Activated T-cell treated with anti-CD3 and anti-CD28 coated beads, Interleukin-2, amount 50 U/mL, for 72 hours (primary cell): ENCODE measurements around the gene MT1X. TPM values are rescaled to one million over a fixed set of nuclear protein-coding genes. Genes with fewer than 3 reads are reported as not detected.

Experiments
- ATAC-seq, 2 donors: fragments of 150-1000 bp; cut with Tn5 transposase; replicated peaks in 1 of 2; 2 replicates each; pipeline ENCODE4 v1.10.0; 2021; ENCODE audit warnings: moderate library complexity in 2 of 2, mild to moderate bottlenecking in 1 of 2
- DNase-seq, 2 donors: peaks; one replicate each; pipeline ENCODE4 v3.0.0; 2021 to 2022; ENCODE audit warnings: mixed read lengths in 1 of 2
- H3K27ac Mint-ChIP-seq: one replicate; pipeline ENCODE4 v1.8.0; 2022; ENCODE audit warnings: mild to moderate bottlenecking, moderate library complexity, mixed read lengths
- H3K27me3 Mint-ChIP-seq: one replicate; pipeline ENCODE4 v1.8.0; 2022; ENCODE audit warnings: low read depth, mixed read lengths
- H3K36me3 Mint-ChIP-seq, 2 donors: one replicate each; pipeline ENCODE4 v1.8.0; 2022; ENCODE audit warnings: mixed read lengths in 2 of 2, mild to moderate bottlenecking in 1 of 2; ENCODE audit not compliant: insufficient read depth in 2 of 2
- H3K4me1 Mint-ChIP-seq: one replicate; pipeline ENCODE4 v1.8.0; 2022; ENCODE audit warnings: low read depth, mixed read lengths
- H3K4me3 Mint-ChIP-seq, 2 donors: one replicate each; pipeline ENCODE4 v1.8.0; 2022; ENCODE audit warnings: mild to moderate bottlenecking in 2 of 2, mixed read lengths in 2 of 2, moderate library complexity in 2 of 2
- H3K9me3 Mint-ChIP-seq, 2 donors: one replicate each; pipeline ENCODE4 v1.8.0; 2022; ENCODE audit warnings: mixed read lengths in 2 of 2
- total RNA-seq, 2 donors: library from RNA; stranded (reverse); gene quantifications; one replicate each; pipeline ENCODE4 v1.2.3, GENCODE V29; 2022

MT1X gene
- total RNA-seq, 2 donors from 2014 or later = 39.4 to 39.8 TPM

DNA sequence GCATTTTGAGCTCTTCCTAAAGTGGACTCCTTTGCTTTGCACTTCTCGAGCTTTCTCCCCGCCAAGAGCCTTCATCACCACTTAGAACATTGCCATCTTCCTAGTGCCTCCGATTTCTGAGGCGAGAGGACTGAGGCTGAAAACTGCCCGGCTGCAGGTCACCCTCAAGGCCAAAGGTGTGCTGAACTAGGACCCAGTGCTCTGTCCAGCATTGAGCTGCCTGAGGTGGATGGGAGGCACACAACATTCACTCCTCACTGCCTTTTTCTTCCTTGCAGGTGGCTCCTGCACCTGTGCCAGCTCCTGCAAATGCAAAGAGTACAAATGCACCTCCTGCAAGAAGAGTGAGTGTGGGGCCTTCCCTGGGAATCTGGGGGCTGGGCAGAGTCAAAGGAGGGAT, 38.4 kb upstream of the MT1X start:
- no peaks in the 10 kb centered on the region for H3K9me3 Mint-ChIP-seq
- ATAC-seq = no peak
- no peak overlapping the region for H3K27ac Mint-ChIP-seq
- H3K4me3 Mint-ChIP-seq = peak overlapping the region; percentile 74
- no peaks in the 10 kb centered on the region for H3K36me3 Mint-ChIP-seq
- H3K4me1 Mint-ChIP-seq = peaks cover 27% of the 10 kb centered on the region
- DNase-seq = no peak
- H3K27me3 Mint-ChIP-seq = peaks cover 39% of the 10 kb centered on the region

DNA sequence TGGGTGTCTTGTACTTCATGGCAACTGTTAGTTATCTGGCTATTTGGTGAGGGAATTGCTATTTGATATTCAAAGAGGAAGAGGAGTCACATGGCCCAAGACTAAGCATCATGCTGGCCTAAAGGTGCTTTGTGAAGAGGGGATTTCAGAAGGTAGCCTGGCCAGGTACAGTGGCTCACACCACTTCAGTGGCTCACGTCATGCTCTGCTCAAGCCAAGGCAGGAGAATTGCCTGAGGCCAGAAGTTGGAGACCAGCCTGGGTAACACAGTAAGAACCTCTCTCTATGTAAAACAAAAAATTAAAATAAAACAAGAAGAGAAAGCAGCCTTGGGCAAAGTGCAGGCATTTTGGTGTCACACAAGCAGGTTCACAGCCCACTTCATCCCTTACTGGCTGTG, 37.0 kb upstream of the MT1X start:
- H3K27me3 Mint-ChIP-seq = peaks cover 32% of the 10 kb centered on the region

DNA sequence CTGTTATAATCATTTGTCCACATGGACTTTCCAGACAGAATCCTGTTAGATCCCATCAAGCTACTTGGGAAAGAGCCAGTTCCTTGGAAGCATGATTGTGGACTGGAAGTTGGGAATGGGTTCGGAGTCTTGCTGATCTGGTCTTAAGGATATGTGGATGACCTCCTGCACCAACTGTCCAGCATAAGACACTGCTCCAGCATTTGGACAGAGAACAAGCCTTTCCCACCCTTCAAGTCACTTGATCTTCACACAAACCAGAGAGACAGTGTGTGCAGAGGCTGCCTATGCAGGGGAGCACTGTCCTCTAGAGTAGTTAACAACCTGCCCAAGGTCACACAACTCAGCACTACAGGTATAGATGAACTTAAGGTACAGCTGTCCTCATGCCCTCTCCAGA, 36.4 kb upstream of the MT1X start:
- H3K36me3 Mint-ChIP-seq = no peaks in the 10 kb centered on the region
- no peak overlapping the region for H3K27ac Mint-ChIP-seq
- peaks cover 26% of the 10 kb centered on the region for H3K27me3 Mint-ChIP-seq
- ATAC-seq (no peak), DNase-seq (no peak)
- H3K4me1 Mint-ChIP-seq = peaks cover 27% of the 10 kb centered on the region
- no peak overlapping the region for H3K4me3 Mint-ChIP-seq
- no peaks in the 10 kb centered on the region for H3K9me3 Mint-ChIP-seq

More for the DNA sequence above, 37.0 kb upstream of the MT1X start:
- no peak overlapping the region for H3K4me3 Mint-ChIP-seq
- H3K27ac Mint-ChIP-seq = no peak overlapping the region
- no peaks in the 10 kb centered on the region for H3K36me3 Mint-ChIP-seq
- no peaks in the 10 kb centered on the region for H3K9me3 Mint-ChIP-seq
- H3K4me1 Mint-ChIP-seq = peaks cover 27% of the 10 kb centered on the region
- ATAC-seq (no peak), DNase-seq (no peak)

DNA sequence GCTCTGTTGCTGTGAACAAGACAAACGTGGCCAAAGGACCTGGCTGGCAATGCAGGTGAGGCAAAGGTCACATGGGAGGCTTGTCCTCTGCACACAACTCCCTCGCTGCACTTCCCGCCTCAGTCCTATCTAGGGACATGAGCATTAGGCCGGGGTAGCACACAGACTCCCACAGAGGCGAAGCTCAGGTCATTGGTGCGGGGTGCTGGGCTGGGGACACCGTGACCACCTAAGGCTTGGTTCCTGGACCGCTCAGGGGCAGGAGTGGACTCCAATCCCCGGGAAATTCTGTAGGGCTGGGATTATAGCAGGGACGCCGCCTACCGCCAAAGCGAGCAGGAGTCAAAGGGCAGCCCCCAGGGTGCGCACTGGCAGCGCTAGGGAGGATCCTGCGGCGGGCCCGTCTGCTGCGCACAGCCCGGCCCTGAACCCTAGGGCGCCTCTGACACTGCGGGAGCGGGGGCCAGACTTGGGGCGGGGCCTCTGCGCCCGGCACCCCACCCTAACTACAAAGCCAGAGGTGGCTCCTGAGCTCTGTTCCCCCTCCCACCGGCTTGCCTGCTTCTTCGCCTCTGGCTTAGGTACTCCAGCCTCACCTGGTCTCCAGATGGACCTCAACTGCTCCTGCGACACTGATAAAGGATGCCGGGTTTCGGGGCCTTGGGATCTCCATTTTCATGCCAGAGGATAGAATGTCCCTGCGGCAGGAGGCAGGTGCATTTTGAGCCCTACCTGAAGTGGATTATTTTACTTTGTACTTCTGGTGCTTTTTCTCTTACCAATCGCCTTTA, 34.4 kb upstream of the MT1X start:
- H3K27ac Mint-ChIP-seq = no peak overlapping the region
- H3K4me3 Mint-ChIP-seq = no peak overlapping the region
- no peaks in the 10 kb centered on the region for H3K36me3 Mint-ChIP-seq
- peaks cover 15% of the 10 kb centered on the region for H3K4me1 Mint-ChIP-seq
- no peak for ATAC-seq
- peaks cover 30% of the 10 kb centered on the region for H3K27me3 Mint-ChIP-seq
- DNase-seq = no peak
- H3K9me3 Mint-ChIP-seq = no peaks in the 10 kb centered on the region

DNA sequence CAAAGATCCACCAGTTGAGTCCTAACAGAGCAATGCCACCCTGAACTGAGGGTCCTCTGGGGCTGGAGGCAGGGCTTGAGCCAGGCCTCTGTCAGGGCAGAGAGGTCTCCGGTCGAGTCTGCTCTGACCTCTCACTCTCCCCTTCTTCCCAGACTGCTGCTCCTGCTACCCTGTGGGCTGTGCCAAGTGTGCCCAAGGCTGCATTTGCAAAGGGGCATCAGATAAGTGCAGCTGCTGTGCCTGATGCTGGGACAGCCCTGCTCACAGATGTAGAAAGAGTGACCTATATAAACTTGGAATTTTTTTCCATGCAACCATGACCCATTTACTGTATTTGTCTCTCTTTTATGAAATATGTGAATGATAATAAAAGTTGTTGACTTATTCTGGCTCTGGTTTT, 33.0 kb upstream of the MT1X start:
- Mint-ChIP-seq H3K36me3 (no peaks in the 10 kb centered on the region), H3K27me3 (peaks cover 38% of the 10 kb centered on the region), H3K27ac (no peak overlapping the region), H3K9me3 (no peaks in the 10 kb centered on the region), H3K4me3 (no peak overlapping the region), H3K4me1 (peaks cover under 1% of the 10 kb centered on the region)
- ATAC-seq = no peak
- DNase-seq = no peak

DNA sequence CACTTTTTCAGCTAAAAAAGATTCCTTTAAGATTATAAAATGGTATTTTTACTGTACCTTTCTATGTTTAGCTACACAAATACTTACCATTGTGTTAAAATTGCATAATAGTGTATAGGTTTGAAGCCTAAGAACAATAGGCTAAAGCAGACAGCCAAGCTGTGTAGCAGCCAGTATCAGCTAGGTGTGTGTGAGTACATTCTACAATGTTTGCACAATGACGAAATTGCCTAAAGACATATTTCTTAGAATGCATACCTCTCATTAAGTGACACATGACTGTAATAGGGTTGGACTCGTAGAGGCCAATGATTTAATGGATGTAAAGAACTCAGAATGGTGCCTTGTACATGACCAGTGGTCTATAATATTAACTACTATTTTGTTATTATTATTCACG, 32.5 kb upstream of the MT1X start:
- Mint-ChIP-seq H3K9me3 (no peaks in the 10 kb centered on the region), H3K4me3 (no peak overlapping the region)

DNA sequence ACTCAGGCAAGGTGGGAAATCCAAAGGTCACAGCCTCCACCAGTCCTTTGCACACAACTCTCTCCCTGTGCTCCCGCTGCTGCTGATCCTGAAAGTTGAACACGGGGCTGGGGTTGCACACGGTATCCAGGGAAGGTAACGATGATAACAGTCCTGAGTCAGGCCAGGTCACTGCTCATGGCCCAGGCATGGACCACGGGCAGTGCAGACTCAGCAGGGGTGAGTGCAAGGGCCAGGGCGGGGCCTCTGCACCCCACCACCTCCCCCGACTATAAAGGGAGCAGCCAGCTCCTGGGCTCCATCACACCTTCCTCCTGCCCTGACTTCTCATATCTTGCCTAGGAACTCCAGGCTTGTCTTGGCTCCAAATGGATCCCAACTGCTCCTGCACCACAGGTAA, 30.7 kb upstream of the MT1X start, which contains the start of gene MT1B:
Gene MT1B, plus strand, starts transcription at position 301 of the 400 bp plus-strand sequence. Its CDS starts 68 bp downstream, at position 369.
- H3K27ac Mint-ChIP-seq = no peak within 1 kb of the TSS
- peaks cover 43% of the 10 kb centered on the region for H3K27me3 Mint-ChIP-seq
- H3K4me3 Mint-ChIP-seq = no peak within 1 kb of the TSS
- ATAC-seq (no peak), DNase-seq (no peak)
- no peaks in the 10 kb centered on the region for H3K36me3 Mint-ChIP-seq
- H3K4me1 Mint-ChIP-seq = no peaks in the 10 kb centered on the region
- H3K9me3 Mint-ChIP-seq = no peaks in the 10 kb centered on the region

More for the DNA sequence above, 32.5 kb upstream of the MT1X start:
- peaks cover 40% of the 10 kb centered on the region for H3K27me3 Mint-ChIP-seq
- no peak for DNase-seq
- no peaks in the 10 kb centered on the region for H3K36me3 Mint-ChIP-seq
- ATAC-seq = no peak
- no peak overlapping the region for H3K27ac Mint-ChIP-seq
- H3K4me1 Mint-ChIP-seq = no peaks in the 10 kb centered on the region

DNA sequence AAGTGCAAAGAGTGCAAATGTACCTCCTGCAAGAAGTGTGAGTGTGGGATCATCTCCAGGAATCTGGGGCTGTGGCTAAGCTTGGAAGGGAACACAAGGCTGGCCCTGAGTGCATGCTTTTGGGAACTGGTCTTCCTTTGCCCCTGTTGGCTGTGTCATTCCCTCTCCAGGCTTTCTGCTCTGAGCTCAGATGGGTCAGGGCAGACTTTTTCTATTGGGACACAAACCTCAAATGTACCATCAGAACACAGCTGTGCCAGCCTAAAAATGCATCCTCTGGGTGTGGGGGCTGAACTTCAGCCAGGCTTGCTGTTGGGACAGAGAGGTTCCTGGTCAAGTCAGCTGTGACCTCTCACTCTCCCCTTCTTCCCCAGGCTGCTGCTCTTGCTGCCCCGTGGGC, 29.7 kb upstream of the MT1X start:
- Mint-ChIP-seq H3K27ac (no peak overlapping the region), H3K27me3 (peaks cover 35% of the 10 kb centered on the region), H3K9me3 (no peaks in the 10 kb centered on the region), H3K4me1 (peaks cover 5% of the 10 kb centered on the region), H3K4me3 (no peak overlapping the region), H3K36me3 (no peaks in the 10 kb centered on the region)
- ATAC-seq (no peak), DNase-seq (no peak)

DNA sequence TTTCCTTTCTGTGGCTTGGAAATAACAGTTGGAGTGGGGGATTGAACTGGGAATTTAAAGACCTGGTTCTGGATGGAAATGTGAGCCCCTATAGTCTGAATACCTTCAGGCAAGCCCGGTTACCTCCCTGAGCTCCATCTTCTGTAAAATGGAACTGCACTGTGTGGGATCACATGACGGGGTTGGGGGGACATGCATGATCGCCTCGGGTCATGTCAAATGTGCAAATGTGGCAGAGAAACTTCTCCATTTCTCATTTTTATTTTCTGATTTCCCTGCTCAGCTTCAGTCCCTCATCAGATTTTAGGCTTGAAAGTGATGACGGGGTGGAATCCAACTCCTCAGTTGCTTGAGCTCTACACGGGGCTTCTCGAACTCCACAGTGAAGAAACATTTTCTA, 29.1 kb upstream of the MT1X start:
- peaks cover 10% of the 10 kb centered on the region for H3K4me1 Mint-ChIP-seq
- DNase-seq (no peak), ATAC-seq (no peak)
- H3K27ac Mint-ChIP-seq = no peak overlapping the region
- H3K36me3 Mint-ChIP-seq = no peaks in the 10 kb centered on the region
- no peak overlapping the region for H3K4me3 Mint-ChIP-seq
- peaks cover 35% of the 10 kb centered on the region for H3K27me3 Mint-ChIP-seq
- H3K9me3 Mint-ChIP-seq = no peaks in the 10 kb centered on the region

DNA sequence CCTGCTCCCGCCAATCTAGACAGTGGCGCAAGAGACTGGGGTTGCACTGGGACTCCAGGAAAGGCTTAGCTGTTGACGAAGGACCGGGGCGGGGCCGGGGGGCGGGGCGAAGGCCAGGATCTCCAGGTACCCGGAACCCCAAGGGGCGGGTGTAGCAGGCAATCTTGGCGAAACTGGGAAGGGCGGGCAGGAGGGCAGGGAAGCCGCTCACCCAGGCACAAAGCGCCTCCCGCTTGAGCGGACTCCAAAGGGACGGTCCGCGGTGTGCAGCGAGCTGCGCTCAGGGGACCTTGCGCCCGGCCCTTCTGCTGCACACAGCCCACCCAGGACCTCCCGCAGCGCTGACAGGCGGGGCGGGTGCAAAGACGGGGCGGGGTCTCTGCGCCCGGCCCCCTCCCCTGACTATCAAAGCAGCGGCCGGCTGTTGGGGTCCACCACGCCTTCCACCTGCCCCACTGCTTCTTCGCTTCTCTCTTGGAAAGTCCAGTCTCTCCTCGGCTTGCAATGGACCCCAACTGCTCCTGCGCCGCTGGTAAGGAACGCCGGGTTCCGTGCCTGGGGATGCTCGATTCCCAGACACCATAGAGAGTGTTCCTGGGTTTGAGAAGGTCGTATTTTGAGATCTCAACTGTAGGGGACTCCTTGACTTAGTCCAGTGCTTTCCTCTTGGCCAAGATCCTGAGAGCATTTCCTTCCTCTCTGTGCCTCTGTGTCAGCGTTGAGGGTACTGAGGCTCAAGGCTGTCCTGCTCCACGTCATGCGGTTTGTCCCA, 24.5 kb upstream of the MT1X start, which contains the start of gene MT1F:
Gene MT1F, plus strand, starts transcription at position 405 of the 772 bp plus-strand sequence. Its CDS starts 100 bp downstream, at position 505.
- H3K36me3 Mint-ChIP-seq = no peaks in the 10 kb centered on the region
- peak within 1 kb of the TSS; percentile 92 to 98 for H3K4me3 Mint-ChIP-seq
- H3K27ac Mint-ChIP-seq = peak within 1 kb of the TSS; percentile 89
- H3K27me3 Mint-ChIP-seq = peaks cover 21% of the 10 kb centered on the region
- peaks cover 23% of the 10 kb centered on the region for H3K4me1 Mint-ChIP-seq
- no peaks in the 10 kb centered on the region for H3K9me3 Mint-ChIP-seq
- peak; percentile 92 to 95 for ATAC-seq
- peak; percentile 71 to 76 for DNase-seq

DNA sequence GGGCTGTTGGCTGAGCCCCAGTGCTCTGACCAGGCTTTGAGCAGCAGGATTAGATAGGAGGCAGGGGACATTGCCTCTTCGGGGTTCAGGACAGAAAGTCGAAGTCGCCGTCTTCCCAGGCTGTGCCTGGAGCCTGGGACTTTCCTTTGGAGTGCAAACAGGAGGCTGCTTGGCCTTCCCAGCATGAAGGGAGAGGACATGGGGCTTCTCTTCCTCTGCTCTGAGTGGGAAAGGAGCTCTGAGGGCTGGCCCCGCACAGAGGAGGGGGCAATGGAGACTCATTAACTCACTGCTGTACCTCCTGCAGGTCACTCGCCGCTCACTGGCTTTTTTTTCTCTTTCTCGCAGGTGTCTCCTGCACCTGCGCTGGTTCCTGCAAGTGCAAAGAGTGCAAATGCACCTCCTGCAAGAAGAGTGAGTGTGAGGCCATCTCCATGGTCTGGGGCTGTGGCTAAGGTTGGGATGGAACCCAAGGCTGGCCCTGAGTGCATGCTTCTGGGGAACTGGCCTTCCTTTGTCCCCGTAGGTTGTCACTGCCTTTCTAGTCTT, 23.9 kb upstream of the MT1X start:
- no peak overlapping the region for H3K27ac Mint-ChIP-seq
- DNase-seq (no peak), ATAC-seq (no peak)
- peaks cover 28% of the 10 kb centered on the region for H3K4me1 Mint-ChIP-seq
- peaks cover 16% of the 10 kb centered on the region for H3K27me3 Mint-ChIP-seq
- H3K9me3 Mint-ChIP-seq = no peaks in the 10 kb centered on the region
- peak overlapping the region; percentile 92 to 98 for H3K4me3 Mint-ChIP-seq
- H3K36me3 Mint-ChIP-seq = no peaks in the 10 kb centered on the region

DNA sequence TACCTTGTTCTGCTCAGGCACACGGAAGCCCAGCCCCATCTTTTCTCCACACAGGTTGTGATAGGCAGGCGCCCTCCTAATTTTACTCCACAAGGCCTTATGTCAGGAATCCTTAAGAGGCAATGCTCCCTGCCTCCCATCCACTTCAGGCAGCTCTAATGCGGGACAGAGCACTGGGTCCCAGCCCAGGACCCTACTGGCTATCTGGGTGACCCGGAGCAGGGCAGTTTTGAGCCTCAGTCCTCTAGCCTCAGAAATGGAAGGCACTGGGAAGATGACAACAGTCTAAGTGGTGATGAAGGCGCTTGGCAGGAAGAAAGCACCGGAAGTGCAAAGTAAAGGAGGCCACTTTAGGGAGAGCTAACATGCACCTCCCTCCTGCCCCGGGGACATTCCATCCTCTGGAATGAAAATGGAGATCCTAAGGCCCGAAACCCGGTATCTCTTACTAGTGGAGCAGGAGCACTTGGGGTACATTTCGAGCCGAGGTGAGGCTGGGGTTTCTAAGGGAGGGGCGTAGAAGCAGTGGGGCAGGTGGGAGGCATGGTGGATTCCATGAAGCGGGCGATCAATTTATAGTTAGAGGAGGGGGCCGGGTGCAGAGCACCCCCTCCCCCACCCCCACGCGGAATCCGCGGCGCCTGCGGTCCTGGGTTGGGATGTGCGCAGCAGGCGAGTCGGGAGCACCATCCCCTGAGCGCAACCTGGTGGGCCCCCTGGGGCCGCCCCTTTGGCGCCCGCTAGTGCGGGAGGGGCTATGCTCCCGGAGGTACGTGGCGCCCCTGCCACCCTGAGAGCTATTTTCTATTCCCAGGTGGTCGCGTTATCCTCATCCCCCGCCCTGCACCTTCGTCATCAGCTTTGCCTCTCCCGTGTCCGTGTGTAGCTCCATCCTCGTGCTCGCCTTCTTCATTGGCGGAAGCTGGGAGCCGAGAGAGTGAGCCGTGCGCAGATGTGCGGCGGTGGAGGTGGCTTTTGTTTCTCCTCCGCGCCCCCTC, 19.6 kb upstream of the MT1X start:
- H3K9me3 Mint-ChIP-seq = no peaks in the 10 kb centered on the region
- H3K4me1 Mint-ChIP-seq = peaks cover 48% of the 10 kb centered on the region
- peaks cover 39% of the 10 kb centered on the region for H3K27me3 Mint-ChIP-seq
- DNase-seq = peak; percentile 33 to 38
- peak; percentile 37 to 55 for ATAC-seq
- H3K36me3 Mint-ChIP-seq = no peaks in the 10 kb centered on the region
- H3K4me3 Mint-ChIP-seq = peak overlapping the region; percentile 82 to 89
- H3K27ac Mint-ChIP-seq = peak overlapping the region; percentile 50
